HepG2 (cell line): Measurements from ENCODE around the gene FOSB. TPM values are rescaled to one million over a fixed set of nuclear protein-coding genes. Genes with fewer than 3 reads are reported as not detected.
A peak's percentile ranks its signal among the peaks of the same experiment; 100 is the strongest.

Experiments used
- CEBPB ChIP-seq: IDR thresholded peaks from 2 replicates; pipeline ENCODE4 v1.6.1; 2011; ENCODE audit warnings: low read depth, low read length, improper control_type of control experiment, borderline replicate concordance
- ETV5 ChIP-seq: IDR thresholded peaks from 2 replicates; pipeline ENCODE4 v1.6.1; 2018; ENCODE audit warnings: missing biosample characterization, missing genetic modification reagents, inconsistent platforms, borderline replicate concordance
- FOXK2 ChIP-seq: fragments of 450-650 bp; IDR thresholded peaks from 2 replicates; pipeline ENCODE4 v1.6.1; 2016
- HCFC1 ChIP-seq: fragments of 150-350 bp; IDR thresholded peaks from 2 replicates; pipeline ENCODE4 v1.6.1; 2014; ENCODE audit warnings: low read depth, low read length
- KLF9 ChIP-seq: IDR thresholded peaks from 2 replicates; pipeline ENCODE4 v1.6.1; 2016; ENCODE audit warnings: low read depth
- NR2F6 ChIP-seq, 2 experiments: IDR thresholded peaks; 2 replicates each; pipeline ENCODE4 v1.6.1; 2016; ENCODE audit warnings: antibody characterized with exemption in 1 of 2, mild to moderate bottlenecking in 1 of 2
- PRPF4 ChIP-seq: fragments of 200-400 bp; formaldehyde crosslinking; IDR thresholded peaks from 2 replicates; pipeline ENCODE4 v1.6.1; 2016; ENCODE audit warnings: low read length, low read depth; ENCODE audit not compliant: poor library complexity, severe bottlenecking
- SP5 ChIP-seq: IDR thresholded peaks from 2 replicates; pipeline ENCODE4 v1.6.1; 2016; ENCODE audit warnings: low read depth, borderline replicate concordance
- TCF7L2 ChIP-seq: IDR thresholded peaks from 2 replicates; pipeline ENCODE4 v1.6.1; 2011; ENCODE audit warnings: mild to moderate bottlenecking, low read depth, low read length, moderate library complexity
- TGIF2 ChIP-seq: IDR thresholded peaks from 2 replicates; pipeline ENCODE4 v1.6.1; 2016; ENCODE audit warnings: control low read depth, missing compliant biosample characterization
- ZFP62 ChIP-seq: sonication (generic); formaldehyde crosslinking; IDR thresholded peaks from 2 replicates; pipeline ENCODE4 v1.4.0; 2020; ENCODE audit warnings: missing genetic modification reagents
- ZKSCAN1 ChIP-seq: fragments of 150-350 bp; IDR thresholded peaks from 2 replicates; pipeline ENCODE4 v1.6.1; 2014; ENCODE audit warnings: low read length
- ZNF569 ChIP-seq: sonication (generic); formaldehyde crosslinking; IDR thresholded peaks from 2 replicates; pipeline ENCODE4 v1.5.0; 2020; ENCODE audit warnings: mild to moderate bottlenecking, missing genetic modification reagents, moderate library complexity, borderline replicate concordance
- ZNF7 ChIP-seq: IDR thresholded peaks from 2 replicates; pipeline ENCODE4 v1.6.1; 2016; ENCODE audit warnings: missing biosample characterization, missing genetic modification reagents
- polyA plus RNA-seq, 8 experiments: library from polyadenylated mRNA; depleted of rRNA in 3 of 8; stranded (reverse) in 7 of 8; unstranded in 1 of 8; fragments of >200 nt; fragmentation: Illumina TruSeq in 4 of 8; extraction: Trizol in 4 of 8; gene quantifications; 2 replicates each; pipeline versions ENCODE4 v1.2.1 to v1.2.3, GENCODE V29; 2011 to 2016; ENCODE audit warnings: low read depth in 4 of 8, missing spikeins in 1 of 8, mixed read lengths in 1 of 8; ENCODE audit not compliant: insufficient read depth in 1 of 8
- total RNA-seq, 5 experiments: library from RNA; depleted of rRNA; stranded (reverse); fragments of >200 nt; fragmentation: Illumina TruSeq; extraction: Trizol; gene quantifications; 2 replicates each; pipeline ENCODE4 v1.2.3, GENCODE V29; 2016; ENCODE audit warnings: low read depth in 1 of 5
- TF ChIP-seq, protein P1 (sequence below): sonication (generic); formaldehyde crosslinking; IDR thresholded peaks from 2 replicates; pipeline ENCODE4 v1.4.0; 2020; ENCODE audit warnings: missing genetic modification reagents
- TF ChIP-seq, protein P2 (sequence below): sonication (generic); formaldehyde crosslinking; IDR thresholded peaks from 2 replicates; pipeline ENCODE4 v1.4.0; 2020; ENCODE audit warnings: missing genetic modification reagents, borderline replicate concordance
- TF ChIP-seq, protein P3 (sequence below): sonication (generic); formaldehyde crosslinking; conservative IDR thresholded peaks from 2 replicates; pipeline ENCODE4 v1.5.0; 2020; ENCODE audit warnings: missing genetic modification reagents
- TF ChIP-seq, protein P4 (sequence below): sonication (generic); formaldehyde crosslinking; IDR thresholded peaks from 2 replicates; pipeline ENCODE4 v1.8.1; 2023; ENCODE audit warnings: mild to moderate bottlenecking, missing genetic modification reagents, borderline replicate concordance
- TF ChIP-seq, protein P5 (sequence below): sonication (generic); formaldehyde crosslinking; IDR thresholded peaks from 2 replicates; pipeline ENCODE4 v1.5.0; 2020; ENCODE audit warnings: missing genetic modification reagents
- TF ChIP-seq, protein P6 (sequence below): sonication (generic); formaldehyde crosslinking; IDR thresholded peaks from 2 replicates; pipeline ENCODE4 v1.5.1; 2020; ENCODE audit warnings: mild to moderate bottlenecking, missing genetic modification reagents

FOSB gene
- total and polyA plus RNA-seq, 2 of the 13 experiments (the other 11 are each of a cell fraction or from before 2014, with no cell fraction given): 2.8 to 6.0 TPM

DNA sequence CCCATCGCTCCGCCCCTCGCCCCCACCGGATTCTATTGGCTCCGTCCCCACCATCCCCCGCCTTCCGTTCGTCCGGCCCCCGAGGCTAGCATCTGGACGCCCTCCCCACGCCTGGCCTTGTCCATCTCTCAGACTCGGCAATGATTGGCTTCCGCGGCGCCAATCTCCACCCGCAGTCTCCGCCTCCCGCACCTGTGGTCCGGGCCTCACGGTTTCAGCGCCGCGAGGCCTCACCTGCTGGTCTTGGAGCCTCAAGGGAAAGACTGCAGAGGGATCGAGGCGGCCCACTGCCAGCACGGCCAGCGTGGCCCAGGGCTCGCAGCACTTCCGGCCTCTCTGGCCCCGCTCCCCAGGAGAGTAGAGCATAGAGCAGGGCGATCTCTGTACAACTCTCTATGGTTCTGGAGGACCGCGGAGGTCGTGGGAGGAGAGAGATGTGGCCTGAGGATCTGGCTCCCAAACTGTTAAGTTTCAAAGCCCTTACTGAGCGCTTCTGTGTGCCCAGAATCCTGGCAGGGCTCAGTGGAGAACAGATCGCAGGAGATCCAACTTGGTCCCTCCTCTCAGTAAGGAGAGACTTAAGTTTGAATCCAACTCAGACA is 44.1 kb upstream of the FOSB start, which contains the start of gene ERCC1 (continued):
- no peak; the same call in 1 of the 2 replicates for TF ChIP-seq FOXK2
- TF ChIP-seq, protein P1, sequence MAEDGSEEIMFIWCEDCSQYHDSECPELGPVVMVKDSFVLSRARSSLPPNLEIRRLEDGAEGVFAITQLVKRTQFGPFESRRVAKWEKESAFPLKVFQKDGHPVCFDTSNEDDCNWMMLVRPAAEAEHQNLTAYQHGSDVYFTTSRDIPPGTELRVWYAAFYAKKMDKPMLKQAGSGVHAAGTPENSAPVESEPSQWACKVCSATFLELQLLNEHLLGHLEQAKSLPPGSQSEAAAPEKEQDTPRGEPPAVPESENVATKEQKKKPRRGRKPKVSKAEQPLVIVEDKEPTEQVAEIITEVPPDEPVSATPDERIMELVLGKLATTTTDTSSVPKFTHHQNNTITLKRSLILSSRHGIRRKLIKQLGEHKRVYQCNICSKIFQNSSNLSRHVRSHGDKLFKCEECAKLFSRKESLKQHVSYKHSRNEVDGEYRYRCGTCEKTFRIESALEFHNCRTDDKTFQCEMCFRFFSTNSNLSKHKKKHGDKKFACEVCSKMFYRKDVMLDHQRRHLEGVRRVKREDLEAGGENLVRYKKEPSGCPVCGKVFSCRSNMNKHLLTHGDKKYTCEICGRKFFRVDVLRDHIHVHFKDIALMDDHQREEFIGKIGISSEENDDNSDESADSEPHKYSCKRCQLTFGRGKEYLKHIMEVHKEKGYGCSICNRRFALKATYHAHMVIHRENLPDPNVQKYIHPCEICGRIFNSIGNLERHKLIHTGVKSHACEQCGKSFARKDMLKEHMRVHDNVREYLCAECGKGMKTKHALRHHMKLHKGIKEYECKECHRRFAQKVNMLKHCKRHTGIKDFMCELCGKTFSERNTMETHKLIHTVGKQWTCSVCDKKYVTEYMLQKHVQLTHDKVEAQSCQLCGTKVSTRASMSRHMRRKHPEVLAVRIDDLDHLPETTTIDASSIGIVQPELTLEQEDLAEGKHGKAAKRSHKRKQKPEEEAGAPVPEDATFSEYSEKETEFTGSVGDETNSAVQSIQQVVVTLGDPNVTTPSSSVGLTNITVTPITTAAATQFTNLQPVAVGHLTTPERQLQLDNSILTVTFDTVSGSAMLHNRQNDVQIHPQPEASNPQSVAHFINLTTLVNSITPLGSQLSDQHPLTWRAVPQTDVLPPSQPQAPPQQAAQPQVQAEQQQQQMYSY (CRISPR knock-in tag): no peak
- TF ChIP-seq ETV5 (CRISPR knock-in tag): peak; percentile 96
- no peak for TF ChIP-seq ZFP62 (CRISPR knock-in tag)
- TF ChIP-seq, protein P2, sequence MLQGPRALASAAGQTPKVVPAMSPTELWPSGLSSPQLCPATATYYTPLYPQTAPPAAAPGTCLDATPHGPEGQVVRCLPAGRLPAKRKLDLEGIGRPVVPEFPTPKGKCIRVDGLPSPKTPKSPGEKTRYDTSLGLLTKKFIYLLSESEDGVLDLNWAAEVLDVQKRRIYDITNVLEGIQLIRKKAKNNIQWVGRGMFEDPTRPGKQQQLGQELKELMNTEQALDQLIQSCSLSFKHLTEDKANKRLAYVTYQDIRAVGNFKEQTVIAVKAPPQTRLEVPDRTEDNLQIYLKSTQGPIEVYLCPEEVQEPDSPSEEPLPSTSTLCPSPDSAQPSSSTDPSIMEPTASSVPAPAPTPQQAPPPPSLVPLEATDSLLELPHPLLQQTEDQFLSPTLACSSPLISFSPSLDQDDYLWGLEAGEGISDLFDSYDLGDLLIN: no peak
- no peak for TF ChIP-seq ZKSCAN1
- peak; percentile 61; the same call in 1 of the 2 replicates for TF ChIP-seq SP5 (CRISPR knock-in tag)
- TF ChIP-seq CEBPB: no peak
- TF ChIP-seq, protein P3, sequence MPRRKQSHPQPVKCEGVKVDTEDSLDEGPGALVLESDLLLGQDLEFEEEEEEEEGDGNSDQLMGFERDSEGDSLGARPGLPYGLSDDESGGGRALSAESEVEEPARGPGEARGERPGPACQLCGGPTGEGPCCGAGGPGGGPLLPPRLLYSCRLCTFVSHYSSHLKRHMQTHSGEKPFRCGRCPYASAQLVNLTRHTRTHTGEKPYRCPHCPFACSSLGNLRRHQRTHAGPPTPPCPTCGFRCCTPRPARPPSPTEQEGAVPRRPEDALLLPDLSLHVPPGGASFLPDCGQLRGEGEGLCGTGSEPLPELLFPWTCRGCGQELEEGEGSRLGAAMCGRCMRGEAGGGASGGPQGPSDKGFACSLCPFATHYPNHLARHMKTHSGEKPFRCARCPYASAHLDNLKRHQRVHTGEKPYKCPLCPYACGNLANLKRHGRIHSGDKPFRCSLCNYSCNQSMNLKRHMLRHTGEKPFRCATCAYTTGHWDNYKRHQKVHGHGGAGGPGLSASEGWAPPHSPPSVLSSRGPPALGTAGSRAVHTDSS (CRISPR knock-in tag): no peak
- no peak for TF ChIP-seq ZNF7 (CRISPR knock-in tag)
- TF ChIP-seq, protein P4, sequence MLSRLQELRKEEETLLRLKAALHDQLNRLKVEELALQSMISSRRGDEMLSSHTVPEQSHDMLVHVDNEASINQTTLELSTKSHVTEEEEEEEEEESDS: 0 out of 2 replicates have a peak, but pooled peaks have one; percentile 54
- TF ChIP-seq, protein P5, sequence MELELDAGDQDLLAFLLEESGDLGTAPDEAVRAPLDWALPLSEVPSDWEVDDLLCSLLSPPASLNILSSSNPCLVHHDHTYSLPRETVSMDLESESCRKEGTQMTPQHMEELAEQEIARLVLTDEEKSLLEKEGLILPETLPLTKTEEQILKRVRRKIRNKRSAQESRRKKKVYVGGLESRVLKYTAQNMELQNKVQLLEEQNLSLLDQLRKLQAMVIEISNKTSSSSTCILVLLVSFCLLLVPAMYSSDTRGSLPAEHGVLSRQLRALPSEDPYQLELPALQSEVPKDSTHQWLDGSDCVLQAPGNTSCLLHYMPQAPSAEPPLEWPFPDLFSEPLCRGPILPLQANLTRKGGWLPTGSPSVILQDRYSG (CRISPR knock-in tag): no peak
- TF ChIP-seq TGIF2 (CRISPR knock-in tag): peak; percentile 64; the same call in 1 of the 2 replicates
- TF ChIP-seq PRPF4: no peak
- TF ChIP-seq KLF9 (CRISPR knock-in tag): no peak
- TF ChIP-seq ZNF569 (CRISPR knock-in tag): no peak
- TF ChIP-seq HCFC1: peak; percentile 35; the same call in 1 of the 2 replicates
- TF ChIP-seq TCF7L2: no peak
- no peak; the same call in 1 of the 2 replicates for TF ChIP-seq NR2F6 (IDR thresholded peaks at IDR 0.05)
- TF ChIP-seq NR2F6 (CRISPR knock-in tag; IDR thresholded peaks at IDR 0.05): peak; percentile 35; the same call in 1 of the 2 replicates
- TF ChIP-seq, protein P6, sequence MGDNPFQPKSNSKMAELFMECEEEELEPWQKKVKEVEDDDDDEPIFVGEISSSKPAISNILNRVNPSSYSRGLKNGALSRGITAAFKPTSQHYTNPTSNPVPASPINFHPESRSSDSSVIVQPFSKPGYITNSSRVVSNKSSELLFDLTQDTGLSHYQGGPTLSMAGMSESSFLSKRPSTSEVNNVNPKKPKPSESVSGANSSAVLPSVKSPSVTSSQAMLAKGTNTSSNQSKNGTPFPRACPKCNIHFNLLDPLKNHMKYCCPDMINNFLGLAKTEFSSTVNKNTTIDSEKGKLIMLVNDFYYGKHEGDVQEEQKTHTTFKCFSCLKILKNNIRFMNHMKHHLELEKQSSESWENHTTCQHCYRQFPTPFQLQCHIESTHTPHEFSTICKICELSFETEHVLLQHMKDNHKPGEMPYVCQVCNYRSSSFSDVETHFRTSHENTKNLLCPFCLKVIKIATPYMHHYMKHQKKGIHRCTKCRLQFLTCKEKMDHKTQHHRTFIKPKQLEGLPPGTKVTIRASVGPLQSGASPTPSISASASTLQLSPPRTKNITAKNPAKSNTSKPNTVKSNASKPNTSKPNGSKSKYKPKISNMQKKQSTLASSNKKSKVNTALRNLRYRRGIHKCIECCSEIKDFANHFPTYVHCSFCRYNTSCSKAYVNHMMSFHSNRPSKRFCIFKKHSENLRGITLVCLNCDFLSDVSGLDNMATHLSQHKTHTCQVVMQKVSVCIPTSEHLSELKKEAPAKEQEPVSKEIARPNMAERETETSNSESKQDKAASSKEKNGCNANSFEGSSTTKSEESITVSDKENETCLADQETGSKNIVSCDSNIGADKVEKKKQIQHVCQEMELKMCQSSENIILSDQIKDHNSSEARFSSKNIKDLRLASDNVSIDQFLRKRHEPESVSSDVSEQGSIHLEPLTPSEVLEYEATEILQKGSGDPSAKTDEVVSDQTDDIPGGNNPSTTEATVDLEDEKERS: peak; percentile 80
